ENCODE measurements around the gene SORT1.

The SORT1 gene

GRCh38 chr1:109351457-109351856 is 46.3 kb downstream of the SORT1 start:
- CTCF ChIA-PET = interaction anchor here (0.9 to 1.6 kb wide), 3 partner anchors 48 to 181 kb away, joined by 3 to 5 read pairs (median 4); no protein-coding TSS in a partner anchor
- TF ChIP-seq, protein P1, sequence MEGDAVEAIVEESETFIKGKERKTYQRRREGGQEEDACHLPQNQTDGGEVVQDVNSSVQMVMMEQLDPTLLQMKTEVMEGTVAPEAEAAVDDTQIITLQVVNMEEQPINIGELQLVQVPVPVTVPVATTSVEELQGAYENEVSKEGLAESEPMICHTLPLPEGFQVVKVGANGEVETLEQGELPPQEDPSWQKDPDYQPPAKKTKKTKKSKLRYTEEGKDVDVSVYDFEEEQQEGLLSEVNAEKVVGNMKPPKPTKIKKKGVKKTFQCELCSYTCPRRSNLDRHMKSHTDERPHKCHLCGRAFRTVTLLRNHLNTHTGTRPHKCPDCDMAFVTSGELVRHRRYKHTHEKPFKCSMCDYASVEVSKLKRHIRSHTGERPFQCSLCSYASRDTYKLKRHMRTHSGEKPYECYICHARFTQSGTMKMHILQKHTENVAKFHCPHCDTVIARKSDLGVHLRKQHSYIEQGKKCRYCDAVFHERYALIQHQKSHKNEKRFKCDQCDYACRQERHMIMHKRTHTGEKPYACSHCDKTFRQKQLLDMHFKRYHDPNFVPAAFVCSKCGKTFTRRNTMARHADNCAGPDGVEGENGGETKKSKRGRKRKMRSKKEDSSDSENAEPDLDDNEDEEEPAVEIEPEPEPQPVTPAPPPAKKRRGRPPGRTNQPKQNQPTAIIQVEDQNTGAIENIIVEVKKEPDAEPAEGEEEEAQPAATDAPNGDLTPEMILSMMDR (IDR thresholded peaks at IDR 0.05; ENCODE audit: insufficient read depth, low read length, missing control alignments) = no peak
- DNase-seq (ENCODE audit: low read depth, low spot score) = no peak
- H3K4me3 ChIP-seq (ENCODE audit: low read depth, low read length) = no peak overlapping the region
- POLR2A ChIA-PET = no interaction called here

DNA sequence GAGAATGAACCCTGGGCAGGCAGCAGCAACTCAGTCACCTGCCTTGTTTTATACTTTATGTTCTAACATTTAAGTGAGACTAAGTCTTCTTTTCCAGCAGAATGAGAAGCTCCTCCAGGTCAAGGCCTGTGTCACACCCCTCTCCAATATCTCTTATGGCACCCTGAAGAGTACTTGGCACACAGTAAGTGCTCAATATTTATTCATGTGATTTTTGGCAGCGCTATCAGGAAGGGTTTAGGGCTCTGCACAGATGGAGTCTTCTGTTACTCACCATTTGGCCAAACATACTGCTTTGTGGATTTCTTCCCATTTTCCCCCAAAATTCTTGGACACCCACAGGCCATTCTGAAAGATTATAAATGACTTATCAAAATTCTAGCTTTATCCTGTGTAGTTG is 47.1 kb downstream of the SORT1 start:
- H3K4me3 ChIP-seq (ENCODE audit: low read depth, low read length) = no peak overlapping the region
- TF ChIP-seq, protein P1 (IDR thresholded peaks at IDR 0.05; ENCODE audit: insufficient read depth, low read length, missing control alignments) = no peak
- POLR2A ChIA-PET = no interaction called here
- no peak for DNase-seq (ENCODE audit: low read depth, low spot score)
- CTCF ChIA-PET = interaction anchor here (1.4 kb wide), 1 partner anchor 65 kb away, joined by 4 read pairs; no protein-coding TSS in a partner anchor

DNA sequence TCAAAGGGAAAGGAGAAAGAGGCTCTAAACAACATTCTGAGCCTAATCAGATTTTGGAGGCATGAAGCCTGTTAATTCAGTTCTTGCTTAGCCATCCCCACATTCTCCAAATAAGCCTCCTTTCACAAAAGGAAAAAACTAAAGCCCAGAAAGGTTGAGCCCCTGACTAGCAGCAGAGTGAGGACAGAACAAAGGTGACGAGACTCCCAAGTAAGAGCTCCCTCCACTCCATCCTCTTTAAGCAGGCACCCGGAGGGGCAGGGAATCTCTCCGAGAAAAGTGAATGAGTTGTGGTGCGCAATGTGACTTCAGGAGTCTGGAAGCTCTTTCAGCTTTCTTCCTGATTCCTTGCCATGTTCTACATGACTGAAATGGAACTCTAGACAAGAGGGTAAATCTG is 47.5 kb downstream of the SORT1 start:
- POLR2A ChIA-PET = interaction anchor here (0.6 kb wide), 1 partner anchor 45 kb away, joined by 3 read pairs; no protein-coding TSS in a partner anchor
- CTCF ChIA-PET = interaction anchor here (1.4 kb wide), 1 partner anchor 65 kb away, joined by 4 read pairs; no protein-coding TSS in a partner anchor
- H3K4me3 ChIP-seq (ENCODE audit: low read depth, low read length) = no peak overlapping the region
- TF ChIP-seq, protein P1 (IDR thresholded peaks at IDR 0.05; ENCODE audit: insufficient read depth, low read length, missing control alignments) = no peak
- DNase-seq (ENCODE audit: low read depth, low spot score) = no peak

GRCh38 chr1:109347511-109347910 is 50.2 kb downstream of the SORT1 start:
- ChIA-PET CTCF (interaction anchor here (0.6 to 1.8 kb wide), 4 partner anchors 8 to 185 kb away, joined by 3 read pairs; no protein-coding TSS in a partner anchor), POLR2A (no interaction called here)
- H3K4me3 ChIP-seq (ENCODE audit: low read depth, low read length) = no peak overlapping the region
- TF ChIP-seq, protein P1 (IDR thresholded peaks at IDR 0.05; ENCODE audit: insufficient read depth, low read length, missing control alignments) = no peak
- no peak for DNase-seq (ENCODE audit: low read depth, low spot score)

GRCh38 chr1:109341944-109342930 is 55.5 kb downstream of the SORT1 start:
- ChIA-PET CTCF (no interaction called here), POLR2A (no interaction called here)
- no peak overlapping the region for H3K4me3 ChIP-seq (ENCODE audit: low read depth, low read length)
- DNase-seq (ENCODE audit: low read depth, low spot score) = no peak
- TF ChIP-seq, protein P1 (IDR thresholded peaks at IDR 0.05; ENCODE audit: insufficient read depth, low read length, missing control alignments) = no peak

DNA sequence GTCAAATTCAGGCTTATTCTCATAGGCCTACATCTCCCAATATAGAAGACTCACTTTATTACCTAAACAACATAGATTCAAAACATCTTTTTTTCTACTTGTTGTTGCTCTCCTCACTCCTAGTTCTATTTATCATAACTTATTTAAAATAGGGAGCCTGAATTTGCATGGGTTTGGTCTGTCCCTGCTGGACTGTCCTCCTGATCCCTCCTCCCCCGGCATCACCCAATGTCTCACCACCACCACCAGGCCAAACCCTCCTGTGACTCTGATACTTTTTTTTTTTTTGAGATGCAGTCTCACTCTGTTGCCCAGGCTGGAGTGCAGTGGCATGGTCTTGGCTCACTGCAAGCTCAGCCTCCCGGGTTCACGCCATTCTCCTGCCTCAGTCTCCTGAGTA is 59.1 kb downstream of the SORT1 start:
- TF ChIP-seq, protein P1 (IDR thresholded peaks at IDR 0.05; ENCODE audit: insufficient read depth, low read length, missing control alignments) = no peak
- DNase-seq (ENCODE audit: low read depth, low spot score) = no peak
- H3K4me3 ChIP-seq (ENCODE audit: low read depth, low read length) = no peak overlapping the region
- ChIA-PET CTCF (no interaction called here), POLR2A (no interaction called here)
